WI38 (cell line): ENCODE measurements around the gene LCP2.

Source experiments
- H3K4me3 ChIP-seq: 2 replicates; pipeline ENCODE4 v1.5.1; 2011; ENCODE audit warnings: low read depth, mild to moderate bottlenecking, control low read depth, low read length
- CTCF ChIP-seq: IDR thresholded peaks from 2 replicates; pipeline ENCODE4 v1.5.1; 2012; ENCODE audit warnings: low read depth, mild to moderate bottlenecking, control low read depth, low read length

Gene LCP2

GRCh38 chr5:170338933-170339779, 41.6 kb upstream of the LCP2 start:
- H3K4me3 ChIP-seq, result no peak overlapping the region
- no peak for TF ChIP-seq CTCF

- TF ChIP-seq CTCF, result no peak
- H3K4me3 ChIP-seq, result no peak overlapping the region
Observed at GRCh38 chr5:170338291-170338690, 40.7 kb upstream of the LCP2 start.

GRCh38 chr5:170337045-170337733, 39.6 kb upstream of the LCP2 start:
- no peak for TF ChIP-seq CTCF
- no peak overlapping the region for H3K4me3 ChIP-seq

- H3K4me3 ChIP-seq, result no peak overlapping the region
- TF ChIP-seq CTCF, result no peak
Observed at GRCh38 chr5:170336065-170336464, 38.5 kb upstream of the LCP2 start.

GRCh38 chr5:170334626-170335025, 37.0 kb upstream of the LCP2 start:
- no peak overlapping the region for H3K4me3 ChIP-seq
- TF ChIP-seq CTCF, result no peak

- no peak for TF ChIP-seq CTCF
- H3K4me3 ChIP-seq, result no peak overlapping the region
Observed at GRCh38 chr5:170333161-170333910, 35.8 kb upstream of the LCP2 start.
